GM21381 (cell line): ENCODE data around the gene LCA5.
"Not testable (repeated sequence)": the region's sequence is repeated elsewhere in the genome, so short reads cannot be mapped to it uniquely, and the experiment has no call there.

Source experiments
- ATAC-seq: cut with Tn5 transposase; IDR thresholded peaks from one replicate; pipeline ENCODE4 v1.9.1; 2021; ENCODE audit warnings: mild to moderate bottlenecking, moderate library complexity; ENCODE audit not compliant: unreplicated experiment

LCA5 gene

GRCh38 chr6:79538106-79538971 lies 1.1 kb upstream of the LCA5 start:
- ATAC-seq, result no peak

- no peak for ATAC-seq
These were observed 661 bp downstream of the LCA5 start for GRCh38 chr6:79536585-79536953.

- not testable (repeated sequence) for ATAC-seq
These were observed 7.7 kb downstream of the LCA5 start for GRCh38 chr6:79529567-79529966.

- ATAC-seq, result no peak
These were observed 10.3 kb downstream of the LCA5 start for GRCh38 chr6:79526897-79527296.

GRCh38 chr6:79525272-79526100 lies 11.7 kb downstream of the LCA5 start:
- no peak for ATAC-seq

- ATAC-seq, result no peak
These were observed 13.2 kb downstream of the LCA5 start for GRCh38 chr6:79524065-79524464.

- ATAC-seq, result no peak
These were observed 14.6 kb downstream of the LCA5 start for GRCh38 chr6:79522609-79523008.

GRCh38 chr6:79520534-79520933 lies 16.7 kb downstream of the LCA5 start:
- ATAC-seq, result no peak

- no peak for ATAC-seq
These were observed 18.4 kb downstream of the LCA5 start for GRCh38 chr6:79518842-79519241.

GRCh38 chr6:79515436-79515835 lies 21.8 kb downstream of the LCA5 start:
- ATAC-seq, result no peak

GRCh38 chr6:79513111-79513510 lies 24.1 kb downstream of the LCA5 start:
- ATAC-seq, result no peak

- ATAC-seq, result no peak
These were observed 25.2 kb downstream of the LCA5 start for GRCh38 chr6:79512014-79512413.

- ATAC-seq, result no peak
These were observed 26.5 kb downstream of the LCA5 start for GRCh38 chr6:79510707-79511106.

- ATAC-seq, result no peak
These were observed 31.0 kb downstream of the LCA5 start for GRCh38 chr6:79506251-79506650.

- ATAC-seq, result no peak
These were observed 32.9 kb downstream of the LCA5 start for GRCh38 chr6:79504372-79504771.

GRCh38 chr6:79498842-79499241 lies 38.4 kb downstream of the LCA5 start:
- ATAC-seq, result no peak

- ATAC-seq, result no peak
These were observed 42.0 kb downstream of the LCA5 start for GRCh38 chr6:79495246-79495645.

- no peak for ATAC-seq
These were observed 42.4 kb downstream of the LCA5 start for GRCh38 chr6:79494841-79495240.

GRCh38 chr6:79470728-79471127 lies 66.5 kb downstream of the LCA5 start:
- no peak for ATAC-seq

- no peak for ATAC-seq
These were observed 67.6 kb downstream of the LCA5 start for GRCh38 chr6:79469376-79470246.

- no peak for ATAC-seq
These were observed 68.6 kb downstream of the LCA5 start for GRCh38 chr6:79468587-79468986.
